HG02588 (cell line): ENCODE measurements around the gene AAR2.

Experiments used
- ATAC-seq: cut with Tn5 transposase; IDR thresholded peaks from one replicate; pipeline ENCODE4 v1.9.1; 2021; ENCODE audit warnings: mild to moderate bottlenecking, moderate library complexity; ENCODE audit not compliant: unreplicated experiment

The AAR2 gene

GRCh38 chr20:36218380-36219064 lies 17.8 kb upstream of the AAR2 start:
- no peak for ATAC-seq

GRCh38 chr20:36219671-36220220 lies 16.5 kb upstream of the AAR2 start:
- no peak for ATAC-seq

- no peak for ATAC-seq
These were observed 10.6 kb upstream of the AAR2 start for GRCh38 chr20:36225666-36226065.

- ATAC-seq = no peak
These were observed 7.5 kb upstream of the AAR2 start for GRCh38 chr20:36228770-36229169.

GRCh38 chr20:36230019-36230418 lies 6.3 kb upstream of the AAR2 start:
- ATAC-seq = no peak

GRCh38 chr20:36231331-36231730 lies 4.9 kb upstream of the AAR2 start:
- no peak for ATAC-seq

- ATAC-seq = no peak
These were observed 1.4 kb upstream of the AAR2 start for GRCh38 chr20:36234771-36235320.

- no peak for ATAC-seq
These were observed 476 bp downstream of the AAR2 start for GRCh38 chr20:36236786-36237121.

GRCh38 chr20:36237477-36237876 lies 1.2 kb downstream of the AAR2 start:
- ATAC-seq = no peak

GRCh38 chr20:36238153-36238552 lies 1.9 kb downstream of the AAR2 start:
- ATAC-seq = no peak

- ATAC-seq = no peak
These were observed 2.5 kb downstream of the AAR2 start for GRCh38 chr20:36238760-36239159.

- ATAC-seq = no peak
These were observed 3.8 kb downstream of the AAR2 start for GRCh38 chr20:36240076-36240475.

- ATAC-seq = no peak
These were observed 5.4 kb downstream of the AAR2 start for GRCh38 chr20:36241678-36242077.

GRCh38 chr20:36243726-36244125 lies 7.4 kb downstream of the AAR2 start:
- no peak for ATAC-seq

GRCh38 chr20:36246401-36246800 lies 10.1 kb downstream of the AAR2 start:
- ATAC-seq = no peak

- no peak for ATAC-seq
These were observed 12.6 kb downstream of the AAR2 start for GRCh38 chr20:36248836-36249235.

GRCh38 chr20:36249450-36249849 lies 13.2 kb downstream of the AAR2 start:
- ATAC-seq = no peak

GRCh38 chr20:36251426-36251825 lies 15.1 kb downstream of the AAR2 start:
- ATAC-seq = no peak

- no peak for ATAC-seq
These were observed 16.2 kb downstream of the AAR2 start for GRCh38 chr20:36252511-36252910.

- no peak for ATAC-seq
These were observed 16.8 kb downstream of the AAR2 start for GRCh38 chr20:36253036-36253435.

GRCh38 chr20:36254076-36254475 lies 17.8 kb downstream of the AAR2 start:
- ATAC-seq = no peak

- ATAC-seq = no peak
These were observed 19.2 kb downstream of the AAR2 start for GRCh38 chr20:36255445-36255844.
